K562 (cell line): ENCODE data around the gene BCL2L1. TPM values are rescaled to one million over a fixed set of nuclear protein-coding genes. Genes with fewer than 3 reads are reported as not detected.

ENCODE experiments used
- CAMTA2 ChIP-seq: fragments of 250-450 bp; sonication (Bioruptor Pico); conservative IDR thresholded peaks from 2 replicates; pipeline ENCODE4 v1.5.1; 2022
- CREB5 ChIP-seq: fragments of 250-450 bp; sonication (Bioruptor Pico); IDR thresholded peaks from 2 replicates; pipeline ENCODE4 v1.5.0; 2020; ENCODE audit warnings: mild to moderate bottlenecking
- GABPA ChIP-seq: fragments of 200-800 bp; sonication (Bioruptor generic); conservative IDR thresholded peaks from 2 replicates; pipeline ENCODE4 v1.6.1; 2016; ENCODE audit warnings: low read depth, missing genetic modification characterization, missing compliant biosample characterization
- HDAC6 ChIP-seq: IDR thresholded peaks from 2 replicates; pipeline ENCODE4 v1.6.1; 2012; ENCODE audit warnings: low read depth, mild to moderate bottlenecking, control low read depth, inconsistent platforms, low read length, moderate library complexity
- JUNB ChIP-seq: fragments of 450-650 bp; formaldehyde crosslinking; conservative IDR thresholded peaks from 2 replicates; pipeline ENCODE4 v1.4.0; 2020; ENCODE audit warnings: mild to moderate bottlenecking
- MAFK ChIP-seq: IDR thresholded peaks from 2 replicates; pipeline ENCODE4 v1.6.1; 2011; ENCODE audit warnings: low read length, improper control_type of control experiment
- MYBL2 ChIP-seq, 2 experiments: fragments of 450-650 bp in 1 of 2; sonication (generic) in 1 of 2; formaldehyde crosslinking in 1 of 2; IDR thresholded peaks; 2 replicates each; pipeline versions ENCODE4 v1.6.1 to v1.8.1; 2017 to 2022; ENCODE audit warnings: borderline replicate concordance in 1 of 2, inconsistent platforms in 1 of 2, low read depth in 1 of 2, mild to moderate bottlenecking in 1 of 2, missing genetic modification reagents in 1 of 2, moderate library complexity in 1 of 2
- NFE2 ChIP-seq: IDR thresholded peaks from 2 replicates; pipeline ENCODE4 v1.6.1; 2014; ENCODE audit warnings: antibody characterized with exemption, low read depth
- POLR2G ChIP-seq: fragments of 200-400 bp; formaldehyde crosslinking; IDR thresholded peaks from 2 replicates; pipeline ENCODE4 v1.6.1; 2017; ENCODE audit warnings: low read depth, mild to moderate bottlenecking, antibody characterized with exemption, low read length, moderate library complexity
- POLR3A ChIP-seq: IDR thresholded peaks from 2 replicates; pipeline ENCODE4 v1.6.1; 2011; ENCODE audit warnings: borderline replicate concordance, mild to moderate bottlenecking, moderate library complexity; ENCODE audit not compliant: insufficient read length, insufficient read depth; ENCODE audit errors: extremely low read depth
- RNF2 ChIP-seq: sonication (generic); IDR thresholded peaks from 2 replicates; pipeline ENCODE4 v1.6.1; 2016
- SIN3A ChIP-seq, 2 experiments: fragments of 150-350 bp in 1 of 2; IDR thresholded peaks; 2 replicates each; pipeline ENCODE4 v1.6.1; 2011 to 2016; ENCODE audit warnings: borderline replicate concordance in 2 of 2, low read depth in 2 of 2, low read length in 2 of 2, mild to moderate bottlenecking in 2 of 2, moderate library complexity in 2 of 2; ENCODE audit not compliant: control insufficient read depth in 1 of 2
- TARDBP ChIP-seq: fragments of 450-650 bp; IDR thresholded peaks from 2 replicates; pipeline ENCODE4 v1.6.1; 2016
- TGIF2 ChIP-seq: sonication (generic); formaldehyde crosslinking; IDR thresholded peaks from 2 replicates; pipeline ENCODE4 v1.8.1; 2022; ENCODE audit warnings: mild to moderate bottlenecking, missing genetic modification reagents, moderate library complexity
- TSC22D4 ChIP-seq: fragments of 450-650 bp; IDR thresholded peaks from 2 replicates; pipeline ENCODE4 v1.6.1; 2016; ENCODE audit warnings: missing genetic modification characterization, missing biosample characterization, control low read depth
- UBTF ChIP-seq, 2 experiments: IDR thresholded peaks; 2 replicates each; pipeline ENCODE4 v1.6.1; 2012; ENCODE audit warnings: improper control_type of control experiment in 2 of 2, low read depth in 2 of 2, low read length in 2 of 2, borderline replicate concordance in 1 of 2
- VEZF1 ChIP-seq: fragments of 200-800 bp; sonication (Bioruptor generic); IDR thresholded peaks from 2 replicates; pipeline ENCODE4 v1.6.1; 2017; ENCODE audit warnings: missing genetic modification characterization, missing compliant biosample characterization
- WHSC1 ChIP-seq: IDR thresholded peaks from one replicate; pipeline ENCODE4 v1.6.1; 2012; ENCODE audit warnings: low read length, control low read depth, inconsistent platforms
- ZBTB2 ChIP-seq: fragments of 450-650 bp; IDR thresholded peaks from 2 replicates; pipeline ENCODE4 v1.6.1; 2016; ENCODE audit warnings: antibody characterized with exemption
- ZC3H11A ChIP-seq: IDR thresholded peaks from 2 replicates; pipeline ENCODE4 v1.6.1; 2012; ENCODE audit warnings: low read depth, low read length, improper control_type of control experiment
- ZNF354B ChIP-seq: fragments of 250-450 bp; sonication (Bioruptor Pico); IDR thresholded peaks from 2 replicates; pipeline ENCODE4 v1.4.0; 2020
- polyA plus RNA-seq, 8 experiments: library from polyadenylated mRNA; depleted of rRNA in 4 of 8; stranded (reverse) in 5 of 8; unstranded in 3 of 8; fragments of >200 nt; fragmentation: Nextera tagmentation in 2 of 8; fragmentation: Illumina TruSeq in 1 of 8; extraction: Ambion mirVana in 2 of 8; extraction: Trizol in 1 of 8; gene quantifications; 2 replicates each; pipeline versions ENCODE4 v1.2.1 to v1.2.3, GENCODE V29; 2011 to 2014; ENCODE audit warnings: inconsistent platforms in 1 of 8, missing spikeins in 1 of 8
- total RNA-seq, 7 experiments: library from RNA; depleted of rRNA in 6 of 7; stranded (reverse); fragments of >200 nt in 6 of 7; fragmentation: Illumina TruSeq in 2 of 7; extraction: Trizol in 2 of 7; gene quantifications; 2 replicates each; pipeline versions ENCODE4 v1.2.1 to v1.2.3, GENCODE V29; 2011 to 2021; ENCODE audit warnings: low replicate concordance in 1 of 7

The BCL2L1 gene
- total and polyA plus RNA-seq, 9 of the 15 experiments (the other 6 are each of a cell fraction or from before 2014, with no cell fraction given) = 3.3 to 182 (median 120) TPM

GRCh38 chr20:31708736-31709534 is 13.7 kb downstream of the BCL2L1 start (continued):
- no peak for TF ChIP-seq ZNF354B
- no peak for TF ChIP-seq RNF2
- no peak for TF ChIP-seq TARDBP
- no peak for TF ChIP-seq HDAC6
- 0 out of 2 replicates have a peak, but pooled peaks have one; percentile 5 for TF ChIP-seq MAFK
- TF ChIP-seq NFE2 = no peak
- TF ChIP-seq VEZF1 = 0 out of 2 replicates have a peak, but pooled peaks have one; percentile 1
- no peak for TF ChIP-seq JUNB (CRISPR knock-in tag)
- no peak for TF ChIP-seq CAMTA2 (CRISPR knock-in tag)
- no peak for TF ChIP-seq ZC3H11A
- peak in 1 of 2 experiments; percentile 5; a peak in 1 of 4 replicates for TF ChIP-seq SIN3A (IDR thresholded peaks at IDR 0.05; ENCODE audit: borderline replicate concordance in 2 of 2, control insufficient read depth in 1 of 2, low read depth in 2 of 2, low read length in 2 of 2)
- no peak for TF ChIP-seq TSC22D4
- no peak for TF ChIP-seq POLR3A
- no peak for TF ChIP-seq ZBTB2
- TF ChIP-seq TGIF2 (CRISPR knock-in tag) = 0 out of 2 replicates have a peak, but pooled peaks have one; percentile 0
- TF ChIP-seq POLR2G = peak; percentile 36; the same call in 1 of the 2 replicates
- TF ChIP-seq CREB5 = no peak
- TF ChIP-seq WHSC1 = no peak
- no peak for TF ChIP-seq MYBL2 (IDR thresholded peaks at IDR 0.05; ENCODE audit: low read depth)
- TF ChIP-seq MYBL2 (CRISPR knock-in tag; IDR thresholded peaks at IDR 0.05; ENCODE audit: borderline replicate concordance) = no peak
- TF ChIP-seq UBTF (IDR thresholded peaks at IDR 0.05; ENCODE audit: borderline replicate concordance in 1 of 2, low read depth in 2 of 2, low read length in 2 of 2) = no peak
- TF ChIP-seq GABPA (tag) = no peak
